B cell (primary cell): ENCODE data around the gene SHISA7. TPM values are rescaled to one million over a fixed set of nuclear protein-coding genes. Genes with fewer than 3 reads are reported as not detected.

Experiments
- ATAC-seq: fragments of 200-7000 bp; cut with Tn5 transposase; one replicate; pipeline ENCODE4 v1.10.0; 2021; ENCODE audit warnings: low read depth, mild to moderate bottlenecking, moderate number of reproducible peaks, moderate library complexity
- CTCF ChIA-PET: fragments of 350-600 bp; sonication (Branson Sonifier 250); formaldehyde crosslinking; loops from one replicate; lab custom pipeline; 2021; ENCODE audit warnings: antibody characterized with exemption, inconsistent platforms; lab: Charles Lee
- POLR2A ChIA-PET: fragments of 350-600 bp; sonication (Branson Sonifier 250); formaldehyde crosslinking; loops from one replicate; lab custom pipeline; 2021; ENCODE audit warnings: antibody characterized with exemption; lab: Charles Lee
- DNase-seq: peaks from one replicate; pipeline ENCODE4 v3.0.0; 2013
- H2AFZ ChIP-seq: 2 replicates; pipeline ENCODE4 v1.6.1; 2012; ENCODE audit warnings: mild to moderate bottlenecking, low read depth, low read length; ENCODE audit not compliant: insufficient read depth, poor library complexity, severe bottlenecking
- H3K27ac ChIP-seq, 2 donors: 1 replicate in 1 of 2; 2 replicates in 1 of 2; pipeline ENCODE4 v1.5.1; 2012 to 2013; ENCODE audit warnings: low read length in 2 of 2, mild to moderate bottlenecking in 2 of 2, moderate library complexity in 1 of 2
- H3K27me3 ChIP-seq, 4 experiments: fragments of 200-600 bp in 1 of 4; sonication (generic) in 1 of 4; replicated peaks in 1 of 4; 1 replicate in 2 of 4; 2 replicates in 2 of 4; pipeline versions ENCODE4 v1.6.1 to v1.7.0; 2013 to 2016; ENCODE audit warnings: low read length in 3 of 4, mild to moderate bottlenecking in 2 of 4, mixed read lengths in 1 of 4, moderate library complexity in 1 of 4; ENCODE audit not compliant: insufficient read depth in 4 of 4, control insufficient read depth in 3 of 4; ENCODE audit errors: control extremely low read depth in 1 of 4
- H3K36me3 ChIP-seq, 2 experiments: replicated peaks in 1 of 2; 1 replicate in 1 of 2; 2 replicates in 1 of 2; pipeline versions ENCODE4 v1.6.1 to v1.7.1; 2013; ENCODE audit warnings: low read length in 1 of 2; ENCODE audit not compliant: insufficient read depth in 2 of 2, control insufficient read depth in 1 of 2; ENCODE audit errors: control extremely low read depth in 1 of 2, extremely low read depth in 1 of 2
- H3K4me1 ChIP-seq, 2 donors: fragments of 200-600 bp in 1 of 2; sonication (generic) in 1 of 2; 1 replicate in 1 of 2; 2 replicates in 1 of 2; pipeline versions ENCODE4 v1.5.1 to v1.6.1; 2013 to 2017; ENCODE audit warnings: low read length in 2 of 2; ENCODE audit not compliant: control insufficient read depth in 2 of 2, insufficient read depth in 2 of 2
- H3K4me2 ChIP-seq: replicated peaks from 2 replicates; pipeline ENCODE3; 2012; ENCODE audit warnings: mild to moderate bottlenecking, low read depth, low read length; ENCODE audit not compliant: poor library complexity, severe bottlenecking
- H3K4me3 ChIP-seq, 5 experiments: fragments of 200-600 bp in 1 of 5; sonication (generic) in 1 of 5; 1 replicate in 3 of 5; 2 replicates in 2 of 5; pipeline versions ENCODE4 v1.5.1 to v1.7.0; 2011 to 2016; ENCODE audit warnings: low read length in 4 of 5, mild to moderate bottlenecking in 4 of 5, low read depth in 2 of 5, control low read depth in 1 of 5, moderate library complexity in 1 of 5; ENCODE audit not compliant: insufficient read depth in 1 of 5; ENCODE audit errors: control extremely low read depth in 1 of 5, extremely low read depth in 1 of 5
- H3K79me2 ChIP-seq: fragments of 200-600 bp; sonication (generic); one replicate; pipeline ENCODE4 v1.6.0; 2016; ENCODE audit warnings: low read length; ENCODE audit not compliant: control insufficient read depth, insufficient read depth
- H3K9ac ChIP-seq: fragments of 200-600 bp; sonication (generic); 2 replicates; pipeline ENCODE4 v1.6.1; 2017; ENCODE audit warnings: mild to moderate bottlenecking, low read length, moderate library complexity
- H3K9me3 ChIP-seq, 3 donors: one replicate each; pipeline versions ENCODE4 v1.6.1 to v1.7.1; 2013; ENCODE audit warnings: low read length in 2 of 3; ENCODE audit not compliant: control insufficient read depth in 2 of 3, insufficient read depth in 1 of 3; ENCODE audit errors: control extremely low read depth in 1 of 3
- H4K20me1 ChIP-seq: 2 replicates; pipeline ENCODE4 v1.6.0; 2012; ENCODE audit warnings: mild to moderate bottlenecking, low read length; ENCODE audit not compliant: insufficient read depth, control insufficient read depth, poor library complexity, severe bottlenecking
- H3K27ac Mint-ChIP-seq: one replicate; pipeline ENCODE4 v1.8.0; 2021; ENCODE audit warnings: mixed read lengths
- H3K27me3 Mint-ChIP-seq: one replicate; pipeline ENCODE4 v1.8.0; 2021; ENCODE audit warnings: mixed read lengths
- H3K4me1 Mint-ChIP-seq: one replicate; pipeline ENCODE4 v1.8.0; 2021; ENCODE audit warnings: mixed read lengths
- H3K4me3 Mint-ChIP-seq: one replicate; pipeline ENCODE4 v1.8.0; 2021; ENCODE audit warnings: mixed read lengths
- H3K9me3 Mint-ChIP-seq: one replicate; pipeline ENCODE4 v1.8.0; 2022; ENCODE audit warnings: mixed read lengths; ENCODE audit not compliant: insufficient read depth
- EZH2 ChIP-seq: IDR thresholded peaks from 2 replicates; pipeline ENCODE4 v1.6.1; 2012; ENCODE audit warnings: borderline replicate concordance, low read depth, mild to moderate bottlenecking, moderate library complexity, low read length; ENCODE audit not compliant: insufficient read depth, poor library complexity, severe bottlenecking
- WGBS: methylation state at CpG from one replicate; pipeline ENCODE4 v1.1.5; 2013; ENCODE audit warnings: missing lambda C conversion rate; ENCODE audit not compliant: insufficient coverage; 5-methylcytosine and 5-hydroxymethylcytosine counted together
- intact Hi-C: fragments of 100-400 bp; cut with micrococcal nuclease; formaldehyde crosslinking; loops from one replicate; pipeline ENCODE4 v1.10.0; 2022
- polyA plus RNA-seq: library from polyadenylated mRNA; depleted of rRNA; stranded (reverse); fragments of >200 nt; gene quantifications from 2 replicates; pipeline ENCODE4 v1.2.3, GENCODE V29; 2012
- total RNA-seq, 2 donors: library from RNA; stranded (reverse); fragments of 120-200 nt in 1 of 2; gene quantifications; 1 replicate in 1 of 2; 2 replicates in 1 of 2; pipeline versions ENCODE4 v1.2.3 to v1.2.4, GENCODE V29; 2013 to 2022
- TF ChIP-seq, protein P1 (sequence below): fragments of 200-600 bp; IDR thresholded peaks from one replicate; pipeline ENCODE4 v1.8.0; 2022; ENCODE audit warnings: antibody characterized with exemption, mild to moderate bottlenecking

SHISA7 gene
- total and polyA plus RNA-seq, 2 donors (not counting 1 experiment from before 2014, with no cell fraction given), result 0.06 TPM; not detected in 1

DNA sequence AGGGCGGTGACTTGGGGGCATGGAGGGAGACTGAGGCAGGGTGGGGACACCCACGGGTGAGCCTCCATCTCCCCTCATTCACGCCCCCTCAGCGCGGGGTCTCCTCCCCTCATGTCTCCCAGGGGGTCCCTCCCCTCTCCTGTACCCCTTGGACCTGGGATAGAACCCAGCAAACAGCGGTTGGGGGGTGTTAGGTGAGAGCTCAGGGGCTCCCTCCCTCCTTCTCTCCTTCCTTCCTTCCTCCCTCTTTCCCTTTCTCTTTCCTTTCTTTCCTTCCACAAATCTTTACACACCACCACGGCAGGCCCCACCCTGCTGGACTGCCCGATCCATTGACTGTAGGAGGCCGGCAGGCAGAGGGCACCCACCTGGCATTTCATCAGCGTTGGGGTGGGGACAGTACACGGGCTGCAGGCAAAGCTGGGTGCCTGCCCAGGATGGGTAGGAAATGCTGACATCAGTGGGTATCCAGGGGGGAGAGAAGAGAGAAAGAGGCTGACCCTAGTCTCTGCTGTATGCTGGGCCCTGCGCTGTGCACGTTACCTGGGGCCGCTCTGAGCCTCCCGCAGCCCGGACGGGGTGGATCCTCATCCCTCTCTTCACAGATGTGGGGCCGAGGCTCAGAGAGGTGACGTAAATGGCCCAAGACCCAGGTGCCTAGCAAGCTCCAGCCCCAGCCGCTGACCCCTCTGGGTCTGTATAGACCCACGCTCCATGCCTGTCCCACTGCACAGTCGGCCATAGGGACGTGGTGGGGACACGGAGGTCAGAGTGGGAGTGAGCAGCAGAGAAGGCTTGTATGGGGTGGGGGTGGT is 48.7 kb upstream of the SHISA7 start:
- Histone ChIP-seq H3K9me3 (no peaks in the 10 kb centered on the region), H3K27ac (no peak overlapping the region), H3K36me3 (no peaks in the 10 kb centered on the region), H3K9ac (no peak overlapping the region), H3K4me2 (no peak overlapping the region), H3K79me2 (no peaks in the 10 kb centered on the region), H3K27me3 (peaks cover 0 to 35% (median 2%) of the 10 kb centered on the region in 4 experiments), H2AFZ (no peak overlapping the region), H3K4me1 (no peaks in the 10 kb centered on the region), H4K20me1 (no peaks in the 10 kb centered on the region), H3K4me3 (no peak overlapping the region)
- ChIA-PET CTCF (interaction anchor here (1.3 to 1.4 kb wide), 2 partner anchors 25 to 141 kb away, joined by 3 to 4 read pairs; no protein-coding TSS in a partner anchor), POLR2A (interaction anchor here (0.6 kb wide), 1 partner anchor 99 kb away, joined by 3 read pairs; no protein-coding TSS in a partner anchor)
- TF ChIP-seq, protein P1, sequence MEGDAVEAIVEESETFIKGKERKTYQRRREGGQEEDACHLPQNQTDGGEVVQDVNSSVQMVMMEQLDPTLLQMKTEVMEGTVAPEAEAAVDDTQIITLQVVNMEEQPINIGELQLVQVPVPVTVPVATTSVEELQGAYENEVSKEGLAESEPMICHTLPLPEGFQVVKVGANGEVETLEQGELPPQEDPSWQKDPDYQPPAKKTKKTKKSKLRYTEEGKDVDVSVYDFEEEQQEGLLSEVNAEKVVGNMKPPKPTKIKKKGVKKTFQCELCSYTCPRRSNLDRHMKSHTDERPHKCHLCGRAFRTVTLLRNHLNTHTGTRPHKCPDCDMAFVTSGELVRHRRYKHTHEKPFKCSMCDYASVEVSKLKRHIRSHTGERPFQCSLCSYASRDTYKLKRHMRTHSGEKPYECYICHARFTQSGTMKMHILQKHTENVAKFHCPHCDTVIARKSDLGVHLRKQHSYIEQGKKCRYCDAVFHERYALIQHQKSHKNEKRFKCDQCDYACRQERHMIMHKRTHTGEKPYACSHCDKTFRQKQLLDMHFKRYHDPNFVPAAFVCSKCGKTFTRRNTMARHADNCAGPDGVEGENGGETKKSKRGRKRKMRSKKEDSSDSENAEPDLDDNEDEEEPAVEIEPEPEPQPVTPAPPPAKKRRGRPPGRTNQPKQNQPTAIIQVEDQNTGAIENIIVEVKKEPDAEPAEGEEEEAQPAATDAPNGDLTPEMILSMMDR, result no peak
- TF ChIP-seq EZH2, result no peak
- Mint-ChIP-seq H3K27ac (no peak overlapping the region), H3K4me3 (no peak overlapping the region), H3K9me3 (no peaks in the 10 kb centered on the region), H3K27me3 (peaks cover 8% of the 10 kb centered on the region), H3K4me1 (no peaks in the 10 kb centered on the region)
- DNase-seq, result no peak
- ATAC-seq, result no peak
- 81% methylated on average over 14 of the region's 24 CpGs for WGBS
- intact Hi-C loops, result no loop called here
